GM19193 (cell line): ENCODE results near the gene TOM1L2.

Source experiments
- POLR2A ChIP-seq: IDR thresholded peaks from 4 replicates; pipeline ENCODE4 v1.6.1; 2011; ENCODE audit not compliant: insufficient read depth, insufficient read length; ENCODE audit errors: extremely low read depth

Gene TOM1L2

DNA sequence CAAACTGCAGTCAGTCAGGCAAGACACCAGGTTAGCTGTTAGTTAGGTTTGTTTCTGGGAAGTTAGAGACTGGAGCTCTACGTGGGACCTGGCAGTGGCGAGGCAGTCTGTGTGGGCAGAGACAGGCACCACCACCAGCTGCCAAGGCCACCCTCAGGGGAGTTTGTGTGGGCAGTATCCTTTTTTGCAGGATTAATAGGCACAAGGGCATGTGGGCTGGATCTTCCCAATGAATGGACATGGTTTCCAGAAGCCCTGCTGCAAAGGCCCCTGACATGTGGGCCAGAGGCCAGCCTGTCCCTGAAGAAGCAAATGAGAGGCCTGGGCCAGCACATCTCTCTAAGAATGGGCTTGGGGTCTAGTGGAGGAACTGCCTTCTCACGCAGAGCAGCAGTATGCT is 116.2 kb downstream of the TOM1L2 start:
- no peak for TF ChIP-seq POLR2A

DNA sequence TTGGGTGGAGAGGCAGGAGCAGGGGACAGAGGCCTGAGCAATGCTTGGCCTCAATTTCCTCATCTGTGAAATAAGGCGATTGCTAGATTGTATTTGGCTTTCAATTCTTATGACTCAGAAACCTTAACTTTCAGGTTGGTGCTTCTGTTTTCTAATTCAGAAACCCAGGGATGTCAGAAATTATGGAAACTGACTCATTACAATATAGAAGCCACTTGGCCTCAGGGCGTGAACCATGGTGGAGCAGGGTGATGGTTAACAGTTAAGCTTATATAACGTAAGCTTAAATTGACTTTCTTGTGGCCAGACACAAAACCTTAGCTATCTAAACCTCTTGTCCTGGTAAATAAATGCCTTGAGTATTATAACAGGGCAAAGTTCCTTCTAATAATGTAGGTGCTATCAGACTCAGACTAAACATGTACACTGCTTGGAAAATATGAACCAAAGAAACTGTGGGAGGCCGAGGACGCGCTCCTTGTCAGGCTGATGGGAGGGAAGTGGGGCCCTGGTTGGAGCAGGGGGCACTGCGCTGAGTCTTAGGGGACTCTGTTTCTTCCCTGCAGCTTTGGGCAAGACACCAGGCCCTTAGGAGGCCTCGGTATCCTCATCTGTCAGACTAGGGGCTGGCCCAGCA is 118.3 kb downstream of the TOM1L2 start:
- no peak for TF ChIP-seq POLR2A

DNA sequence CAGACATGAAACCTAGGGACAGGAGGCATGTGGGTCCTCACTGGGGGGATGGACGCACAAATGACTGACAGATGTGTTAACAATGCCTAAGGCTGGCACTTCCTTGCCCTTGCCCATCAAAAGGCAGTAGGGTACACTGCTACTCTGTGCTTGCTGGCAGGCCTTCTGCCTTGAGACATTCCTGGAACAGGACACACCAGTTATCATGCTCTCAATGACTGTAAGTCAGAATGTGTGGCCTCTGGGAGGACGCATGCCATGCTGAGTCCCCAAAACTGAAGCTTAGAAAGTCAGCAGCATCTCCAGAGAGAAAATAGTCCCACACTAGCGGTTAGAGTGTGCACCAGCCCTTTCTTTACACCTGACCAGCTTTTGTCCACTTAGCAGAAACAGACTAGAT is 119.3 kb downstream of the TOM1L2 start:
- TF ChIP-seq POLR2A, result no peak

DNA sequence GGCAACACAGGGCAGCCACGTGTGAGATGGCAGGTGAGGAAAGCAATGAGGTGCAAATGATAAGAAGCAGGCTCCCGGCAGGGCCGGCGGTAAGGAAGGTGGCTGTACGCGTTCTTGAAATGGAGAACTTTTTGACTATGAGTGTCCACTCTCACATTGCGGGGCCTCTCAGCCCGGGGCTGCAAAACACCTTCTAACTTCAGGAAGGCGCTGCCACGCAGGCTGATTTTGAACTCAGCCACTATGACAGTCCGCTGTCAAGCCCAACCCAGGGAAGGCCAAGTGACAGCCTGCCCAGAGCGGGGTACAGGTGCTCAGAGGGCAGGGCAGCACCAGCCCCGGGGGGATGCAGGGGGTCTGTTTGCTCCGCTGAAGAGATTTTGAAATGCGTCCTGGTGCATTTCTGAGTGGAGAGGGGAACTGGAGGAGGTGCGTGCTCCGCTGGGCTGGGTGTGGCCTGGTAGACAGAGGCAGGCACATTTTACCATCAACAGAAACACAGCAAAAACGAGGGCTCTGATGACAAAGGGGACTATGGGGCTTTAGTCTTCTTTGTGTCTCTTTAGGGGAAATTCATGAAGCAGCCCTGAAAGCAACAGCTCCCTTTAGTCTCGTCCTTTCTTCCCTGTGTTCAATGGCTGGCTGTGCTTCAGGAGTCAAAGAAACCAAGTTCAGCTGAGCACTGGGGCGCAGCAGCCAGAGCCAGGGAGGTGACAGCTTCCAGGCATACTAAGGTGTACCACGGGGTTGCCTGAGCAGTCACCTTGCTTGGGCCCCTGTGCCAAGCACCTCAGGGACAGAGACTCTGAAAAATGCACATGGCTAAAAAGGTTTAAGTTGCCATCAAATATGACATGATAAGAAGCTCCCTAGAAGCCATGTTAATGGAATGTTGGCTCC is 120.8 kb downstream of the TOM1L2 start:
- TF ChIP-seq POLR2A, result no peak

DNA sequence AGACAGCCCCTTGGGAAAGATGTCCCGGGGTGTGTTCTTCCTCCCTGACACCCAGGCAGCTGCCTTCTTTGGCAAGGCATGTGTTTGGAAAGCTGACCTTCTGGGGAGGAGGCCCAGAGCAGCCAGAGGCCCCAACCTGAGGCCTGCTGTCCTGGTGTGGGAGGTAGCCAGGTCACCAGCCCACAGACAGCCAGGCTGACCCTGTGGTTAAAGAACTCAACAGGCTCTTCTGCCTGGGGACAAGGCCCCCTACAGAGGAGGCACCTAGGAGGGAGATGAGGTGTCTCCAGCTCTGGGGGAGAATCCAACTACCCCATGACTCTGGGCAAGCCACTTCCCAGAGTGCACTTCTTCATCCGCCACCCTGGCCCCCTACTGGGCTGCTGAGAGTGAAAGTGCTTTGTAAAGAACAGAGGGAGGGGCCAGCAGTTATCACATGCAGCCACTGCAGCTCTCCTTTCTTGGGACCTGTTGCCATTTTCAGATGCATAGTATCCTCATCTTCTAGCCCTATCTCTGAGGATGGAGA is 122.3 kb downstream of the TOM1L2 start:
- no peak for TF ChIP-seq POLR2A

DNA sequence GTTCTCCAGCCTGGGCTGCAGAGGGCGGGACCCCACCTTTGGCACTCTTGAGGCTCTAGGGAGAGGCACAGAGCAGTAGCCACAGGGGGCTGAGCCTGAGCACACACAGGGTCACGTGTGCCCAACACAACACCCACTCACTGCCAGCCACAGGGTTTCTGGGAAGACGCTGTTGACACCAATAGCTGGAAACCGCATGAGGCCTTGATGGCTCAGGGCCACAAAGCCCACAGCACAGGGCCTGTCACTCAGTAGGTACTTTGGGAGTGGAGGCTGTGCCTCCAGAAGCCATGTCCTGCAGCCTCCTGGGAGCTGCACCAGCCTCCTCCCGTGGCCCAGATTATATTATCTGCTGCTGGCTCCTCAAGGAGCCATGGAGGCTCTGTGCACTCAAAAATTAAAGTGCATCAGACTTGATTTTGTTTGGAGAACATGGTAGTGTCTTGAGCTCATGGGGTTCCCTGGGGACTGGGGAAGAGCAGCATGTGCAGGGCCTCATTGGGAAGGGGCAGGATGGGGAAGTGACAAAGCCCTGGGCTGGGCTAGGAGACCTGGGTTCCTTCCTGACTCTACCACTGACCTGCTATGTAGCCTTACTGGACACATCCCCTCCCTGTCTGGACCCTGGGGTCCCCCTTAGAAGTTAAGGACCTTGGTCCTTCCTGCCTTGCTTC is 122.9 kb downstream of the TOM1L2 start:
- no peak for TF ChIP-seq POLR2A

DNA sequence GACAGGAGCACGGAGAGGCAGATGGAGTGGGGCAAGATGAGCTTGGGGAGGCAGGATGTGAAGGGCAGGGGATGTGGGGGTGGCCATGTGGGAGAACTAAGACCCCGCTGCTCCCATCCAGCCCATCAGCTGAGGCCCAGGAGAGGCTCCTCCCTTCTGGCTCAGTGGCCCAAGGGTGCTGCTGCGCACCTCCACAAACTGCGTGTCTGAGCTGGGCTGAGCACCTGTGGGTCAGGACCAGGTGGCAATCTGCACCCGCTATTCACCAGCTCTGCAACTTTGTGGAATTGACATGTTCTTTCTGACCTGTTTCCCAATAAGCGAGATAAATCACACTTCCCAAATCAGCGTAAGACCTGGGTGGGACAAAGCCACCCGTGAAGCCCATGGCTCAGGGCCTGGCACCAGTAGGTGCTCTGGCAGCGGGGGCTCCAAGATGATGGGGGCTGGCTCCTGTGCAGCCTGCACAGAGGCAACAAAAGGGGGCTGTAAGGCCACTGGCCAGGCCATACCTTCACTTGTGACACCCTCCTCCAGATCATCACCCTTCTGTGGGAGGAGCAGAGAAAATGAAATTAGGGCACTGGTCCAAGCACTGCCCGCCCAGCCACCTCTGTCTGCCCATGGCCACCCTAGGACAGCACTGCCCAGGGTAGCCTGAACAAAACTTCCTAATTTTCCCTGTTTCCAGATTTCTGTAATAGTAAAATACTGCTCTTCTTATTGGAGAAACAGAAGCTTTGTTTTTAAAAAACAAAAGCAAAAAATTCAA is 123.7 kb downstream of the TOM1L2 start:
- TF ChIP-seq POLR2A, result no peak

DNA sequence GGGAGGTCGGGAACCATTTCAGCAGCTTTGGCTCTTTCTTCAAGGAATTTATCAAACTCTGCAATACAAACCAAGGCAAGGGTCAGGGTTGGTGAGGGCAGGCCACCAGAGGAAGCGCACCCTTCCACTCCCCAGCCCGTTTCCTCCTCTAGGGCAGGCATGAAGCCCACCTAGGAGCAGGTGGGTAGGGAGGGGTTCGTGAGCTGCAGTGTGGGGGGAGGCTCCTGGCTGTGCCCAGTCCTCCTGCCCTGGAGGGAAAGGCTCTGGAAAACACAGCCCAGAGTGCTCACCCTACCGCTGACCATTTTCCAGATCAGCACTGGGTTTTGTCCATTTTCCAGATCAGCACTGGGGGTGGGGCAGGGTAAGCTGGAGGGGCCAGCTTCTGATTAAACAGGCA is 124.5 kb downstream of the TOM1L2 start:
- no peak for TF ChIP-seq POLR2A

DNA sequence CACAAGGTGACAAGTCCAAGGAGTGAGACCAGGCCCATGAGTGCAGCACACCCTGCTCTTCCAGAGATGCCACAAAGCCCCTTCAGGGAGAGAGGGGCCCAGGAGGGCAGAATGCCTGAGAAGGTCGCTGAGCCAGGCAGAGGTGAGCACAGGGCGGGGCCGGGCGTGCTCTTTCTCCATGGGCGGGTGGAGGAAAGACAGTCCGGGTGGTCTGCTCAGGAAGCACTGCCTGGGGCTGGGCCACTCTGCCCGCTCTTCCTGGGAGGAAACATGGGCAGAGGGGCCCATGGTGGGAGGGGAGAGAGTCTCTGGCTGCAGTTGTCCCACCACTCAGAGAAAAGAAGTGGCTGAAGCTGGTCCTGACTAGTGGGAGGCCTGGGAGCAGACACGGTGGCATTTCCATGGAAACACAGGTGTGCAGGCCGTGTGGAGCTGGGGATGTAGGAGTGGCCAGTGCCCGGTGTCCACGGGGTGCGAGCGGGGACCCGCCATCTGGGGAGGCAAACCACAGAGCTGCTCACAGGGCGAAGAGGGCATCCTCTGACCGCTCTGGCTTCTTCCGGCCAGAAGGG is 125.0 kb downstream of the TOM1L2 start:
- TF ChIP-seq POLR2A, result no peak

DNA sequence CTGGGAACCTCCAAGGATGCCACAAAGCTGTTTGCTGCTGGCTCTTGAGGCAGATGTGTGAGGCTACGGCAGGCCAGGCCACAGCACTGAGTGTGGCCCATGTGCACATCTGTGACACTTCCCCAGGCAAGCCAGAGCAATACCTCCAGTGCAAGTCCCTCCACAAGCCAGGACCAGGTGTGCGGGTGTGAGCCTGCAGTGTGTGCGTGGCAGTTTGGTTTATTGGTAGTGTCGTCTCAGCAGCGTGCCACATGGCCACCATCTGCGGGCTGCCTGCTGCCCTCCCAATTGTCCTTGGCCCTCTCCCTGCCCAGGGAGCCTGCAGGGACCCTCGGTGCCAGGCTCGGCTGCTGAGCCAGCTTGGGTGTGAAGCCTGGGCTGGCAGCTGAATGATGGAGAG is 125.6 kb downstream of the TOM1L2 start:
- TF ChIP-seq POLR2A, result no peak

DNA sequence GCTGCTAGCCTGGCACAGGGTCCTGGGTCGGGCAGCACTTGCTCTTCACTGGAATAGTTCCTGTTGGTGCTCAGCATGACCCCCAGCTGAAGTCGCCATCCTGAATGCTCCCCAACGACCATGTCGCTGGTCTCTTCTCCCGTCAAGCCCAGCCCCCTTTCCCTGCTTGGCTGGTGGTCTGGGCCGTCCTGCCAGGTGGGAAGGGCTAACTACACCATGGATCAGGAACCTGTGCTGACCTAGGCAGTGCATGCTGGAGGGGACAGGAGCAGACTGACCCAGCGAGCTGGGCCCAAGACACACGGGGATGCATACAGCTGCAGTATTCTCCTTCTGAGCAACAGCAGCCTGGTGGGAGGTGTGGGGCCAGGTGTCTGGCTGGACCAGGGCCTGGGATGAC is 126.2 kb downstream of the TOM1L2 start:
- no peak for TF ChIP-seq POLR2A

DNA sequence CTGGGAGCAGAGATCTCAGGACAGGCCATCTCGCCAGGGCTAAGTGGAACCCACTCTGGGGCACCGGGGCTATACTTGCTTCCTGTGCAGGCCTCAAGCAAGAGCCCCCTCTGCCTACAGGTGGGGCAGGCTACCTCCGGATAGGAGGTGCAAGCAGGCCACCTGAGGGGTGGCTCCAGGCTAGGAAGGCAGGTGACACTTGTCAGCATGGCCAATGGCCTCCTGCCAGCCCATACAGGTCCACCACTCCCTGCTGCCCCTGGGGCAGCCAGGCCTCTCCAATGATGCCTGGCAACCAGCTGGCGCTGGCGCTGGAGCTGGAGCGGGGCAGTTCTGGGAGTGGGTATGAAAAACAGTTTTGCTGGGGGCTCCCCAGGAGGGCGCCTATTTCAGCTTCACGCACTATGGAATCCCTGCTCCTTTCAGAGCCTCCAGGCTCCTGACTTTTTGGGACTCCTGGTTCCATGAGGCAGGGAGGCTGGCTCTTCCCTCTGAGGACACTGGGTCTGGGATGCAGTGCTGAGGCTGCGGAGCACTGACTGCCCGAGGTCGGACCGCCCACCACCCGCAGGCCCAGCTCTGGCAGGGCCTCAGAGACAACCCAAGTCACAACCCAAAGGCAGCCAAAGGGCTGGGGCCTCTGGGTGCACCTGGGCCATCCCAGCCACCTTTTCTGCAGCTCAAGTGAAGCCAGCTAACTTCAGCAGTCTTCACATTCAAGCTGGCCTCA is 127.0 kb downstream of the TOM1L2 start:
- no peak for TF ChIP-seq POLR2A

DNA sequence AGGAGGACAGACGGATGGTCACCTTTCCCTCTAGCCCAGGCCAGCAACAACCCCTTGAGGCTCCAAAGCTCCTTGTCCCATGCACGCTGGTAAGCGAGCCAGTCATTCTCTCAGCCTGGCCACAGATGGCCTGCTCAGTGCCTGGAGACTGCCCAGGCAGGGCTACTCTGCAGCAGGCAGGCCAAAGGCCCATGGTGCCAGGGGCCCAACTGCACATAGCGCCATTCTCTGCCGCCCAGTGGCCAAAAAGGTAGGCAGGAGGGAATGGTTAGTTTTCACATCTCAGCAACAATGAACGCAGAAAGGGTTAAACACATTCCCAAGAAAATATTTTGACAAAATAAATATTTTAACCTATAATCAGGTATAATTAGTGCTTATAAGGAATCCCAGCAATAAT is 127.7 kb downstream of the TOM1L2 start:
- TF ChIP-seq POLR2A, result no peak

DNA sequence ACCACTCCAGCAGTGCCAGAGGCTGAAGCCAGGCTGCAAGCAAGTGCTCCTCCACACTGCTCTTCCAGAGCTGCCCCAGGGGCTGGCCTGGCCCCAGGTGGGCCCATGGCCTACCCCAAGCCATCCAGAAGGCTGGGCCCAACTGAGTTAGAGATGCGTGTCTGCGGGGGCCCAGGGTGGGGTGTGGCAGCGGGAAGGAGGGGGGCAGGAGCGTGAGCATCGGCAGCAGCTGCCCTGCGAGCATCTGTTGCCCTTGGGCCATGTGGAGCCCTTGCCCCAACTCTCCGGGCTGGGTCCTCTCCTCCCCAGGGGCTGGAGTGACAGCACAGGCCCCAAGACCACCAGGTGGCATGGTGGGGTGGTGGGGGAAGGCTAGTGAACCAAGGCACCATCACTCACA is 128.1 kb downstream of the TOM1L2 start:
- no peak for TF ChIP-seq POLR2A
